Fibroblast of lung (primary cell): ENCODE data around the gene PALMD. TPM values are rescaled to one million over a fixed set of nuclear protein-coding genes. Genes with fewer than 3 reads are reported as not detected.

Experiments
- DNase-seq, 2 donors: peaks; one replicate each; pipeline versions ENCODE4 v3.0.0 to v3.0.0-alpha.2; 2010; ENCODE audit warnings: low read depth in 2 of 2
- H2AFZ ChIP-seq: 2 replicates; pipeline ENCODE4 v1.5.1; 2012; ENCODE audit warnings: low read length, control low read depth, inconsistent platforms
- H3K27ac ChIP-seq: 2 replicates; pipeline ENCODE4 v1.5.1; 2011; ENCODE audit warnings: low read length, control low read depth; ENCODE audit not compliant: insufficient read depth
- H3K27me3 ChIP-seq: 2 replicates; pipeline ENCODE4 v1.5.1; 2011; ENCODE audit warnings: mild to moderate bottlenecking, low read length; ENCODE audit not compliant: control insufficient read depth, insufficient read depth
- H3K36me3 ChIP-seq: 2 replicates; pipeline ENCODE4 v1.5.1; 2011; ENCODE audit warnings: low read length; ENCODE audit not compliant: control insufficient read depth, insufficient read depth
- H3K4me1 ChIP-seq: 2 replicates; pipeline ENCODE4 v1.5.1; 2011; ENCODE audit warnings: low read length; ENCODE audit not compliant: control insufficient read depth, insufficient read depth; ENCODE audit errors: extremely low read depth
- H3K4me2 ChIP-seq: 2 replicates; pipeline ENCODE4 v1.5.1; 2011; ENCODE audit warnings: low read length, control low read depth; ENCODE audit not compliant: insufficient read depth; ENCODE audit errors: extremely low read depth
- H3K4me3 ChIP-seq, 4 experiments: fragments of 200-600 bp in 1 of 4; sonication (generic) in 1 of 4; replicated peaks in 1 of 4; 2 replicates each; pipeline ENCODE4 v1.5.1; 2011 to 2016; ENCODE audit warnings: low read length in 4 of 4, low read depth in 3 of 4, mild to moderate bottlenecking in 3 of 4, control low read depth in 2 of 4, inconsistent platforms in 1 of 4, mixed read lengths in 1 of 4; ENCODE audit not compliant: insufficient read depth in 1 of 4; ENCODE audit errors: control extremely low read depth in 1 of 4
- H3K79me2 ChIP-seq: 2 replicates; pipeline ENCODE4 v1.5.1; 2012; ENCODE audit warnings: mild to moderate bottlenecking, low read length, inconsistent platforms; ENCODE audit not compliant: control insufficient read depth, insufficient read depth
- H3K9ac ChIP-seq: 2 replicates; pipeline ENCODE4 v1.5.1; 2011; ENCODE audit warnings: mild to moderate bottlenecking, low read length, control low read depth; ENCODE audit not compliant: insufficient read depth
- H3K9me3 ChIP-seq: 2 replicates; pipeline ENCODE4 v1.5.1; 2012; ENCODE audit warnings: low read depth, low read length; ENCODE audit not compliant: control insufficient read depth, insufficient read depth
- H4K20me1 ChIP-seq: 2 replicates; pipeline ENCODE4 v1.5.1; 2011; ENCODE audit warnings: low read length; ENCODE audit not compliant: control insufficient read depth, insufficient read depth; ENCODE audit errors: extremely low read depth
- EZH2 ChIP-seq: IDR thresholded peaks from 2 replicates; pipeline ENCODE4 v1.5.1; 2012; ENCODE audit warnings: low read length, control low read depth, mild to moderate bottlenecking; ENCODE audit errors: missing control alignments
- polyA plus RNA-seq, 2 donors: library from polyadenylated mRNA; depleted of rRNA in 1 of 2; stranded (reverse) in 1 of 2; unstranded in 1 of 2; fragments of >200 nt; gene quantifications; 2 replicates each; pipeline ENCODE4 v1.2.1, GENCODE V29; 2011 to 2012; ENCODE audit warnings: missing spikeins in 1 of 2
- total RNA-seq: library from RNA; depleted of rRNA; stranded (reverse); fragments of >200 nt; gene quantifications from 2 replicates; pipeline ENCODE4 v1.2.1, GENCODE V29; 2014
- TF ChIP-seq, protein P1 (sequence below), 2 donors: IDR thresholded peaks in 1 of 2; conservative IDR thresholded peaks in 1 of 2; 1 replicate in 1 of 2; 2 replicates in 1 of 2; pipeline ENCODE4 v1.5.1; 2011 to 2012; ENCODE audit warnings: low read length in 2 of 2, control low read depth in 1 of 2, inconsistent platforms in 1 of 2, low read depth in 1 of 2, mild to moderate bottlenecking in 1 of 2

Gene PALMD
- total and polyA plus RNA-seq, 2 donors (not counting 1 experiment from before 2014, with no cell fraction given) = 1.5 to 31.0 TPM

DNA sequence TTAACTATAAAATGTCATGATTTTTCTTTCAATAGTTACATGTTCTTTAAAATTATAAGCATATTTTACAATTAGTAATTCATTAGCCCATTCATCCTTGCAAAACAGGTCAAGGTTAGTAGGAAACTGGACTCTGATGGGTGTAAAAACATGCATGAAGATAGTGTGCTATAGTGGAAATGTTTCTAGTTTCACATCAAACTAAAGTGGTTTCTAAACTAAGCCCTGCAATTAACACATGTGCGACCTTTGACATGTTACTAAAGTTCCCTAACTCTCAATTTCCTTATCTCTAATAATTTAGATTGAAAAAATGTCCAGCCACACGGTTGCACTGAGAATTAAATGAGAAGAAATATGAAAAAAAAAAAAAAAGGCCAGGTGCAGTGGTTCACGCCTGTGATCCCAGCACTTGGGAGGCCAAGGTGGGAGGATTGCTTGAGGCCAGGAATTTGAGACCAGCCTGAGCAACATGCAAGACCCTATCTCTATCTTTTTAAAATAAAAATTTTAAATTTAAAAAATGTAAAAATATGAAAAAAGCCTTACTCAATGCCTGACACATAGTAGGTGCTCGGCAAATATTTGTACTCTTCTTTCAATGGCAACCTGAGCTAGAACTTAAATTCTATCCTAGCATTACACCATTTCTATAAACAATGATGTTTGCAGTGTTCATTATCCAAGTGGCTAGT lies 44.1 kb upstream of the PALMD start:
- Histone ChIP-seq H3K9ac (no peak overlapping the region), H3K36me3 (no peaks in the 10 kb centered on the region), H3K4me1 (peaks cover 11% of the 10 kb centered on the region), H4K20me1 (no peaks in the 10 kb centered on the region), H2AFZ (no peak overlapping the region), H3K9me3 (no peaks in the 10 kb centered on the region), H3K79me2 (no peaks in the 10 kb centered on the region), H3K27me3 (no peaks in the 10 kb centered on the region), H3K4me2 (no peak overlapping the region), H3K4me3 (no peak overlapping the region), H3K27ac (no peak overlapping the region)
- TF ChIP-seq EZH2 = no peak
- TF ChIP-seq, protein P1, sequence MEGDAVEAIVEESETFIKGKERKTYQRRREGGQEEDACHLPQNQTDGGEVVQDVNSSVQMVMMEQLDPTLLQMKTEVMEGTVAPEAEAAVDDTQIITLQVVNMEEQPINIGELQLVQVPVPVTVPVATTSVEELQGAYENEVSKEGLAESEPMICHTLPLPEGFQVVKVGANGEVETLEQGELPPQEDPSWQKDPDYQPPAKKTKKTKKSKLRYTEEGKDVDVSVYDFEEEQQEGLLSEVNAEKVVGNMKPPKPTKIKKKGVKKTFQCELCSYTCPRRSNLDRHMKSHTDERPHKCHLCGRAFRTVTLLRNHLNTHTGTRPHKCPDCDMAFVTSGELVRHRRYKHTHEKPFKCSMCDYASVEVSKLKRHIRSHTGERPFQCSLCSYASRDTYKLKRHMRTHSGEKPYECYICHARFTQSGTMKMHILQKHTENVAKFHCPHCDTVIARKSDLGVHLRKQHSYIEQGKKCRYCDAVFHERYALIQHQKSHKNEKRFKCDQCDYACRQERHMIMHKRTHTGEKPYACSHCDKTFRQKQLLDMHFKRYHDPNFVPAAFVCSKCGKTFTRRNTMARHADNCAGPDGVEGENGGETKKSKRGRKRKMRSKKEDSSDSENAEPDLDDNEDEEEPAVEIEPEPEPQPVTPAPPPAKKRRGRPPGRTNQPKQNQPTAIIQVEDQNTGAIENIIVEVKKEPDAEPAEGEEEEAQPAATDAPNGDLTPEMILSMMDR (conservative IDR thresholded peaks at IDR 0.05 in 1 of 2, IDR thresholded peaks at IDR 0.05 in 1 of 2; ENCODE audit: low read depth in 1 of 2, low read length in 2 of 2) = no peak
- DNase-seq = no peak

DNA sequence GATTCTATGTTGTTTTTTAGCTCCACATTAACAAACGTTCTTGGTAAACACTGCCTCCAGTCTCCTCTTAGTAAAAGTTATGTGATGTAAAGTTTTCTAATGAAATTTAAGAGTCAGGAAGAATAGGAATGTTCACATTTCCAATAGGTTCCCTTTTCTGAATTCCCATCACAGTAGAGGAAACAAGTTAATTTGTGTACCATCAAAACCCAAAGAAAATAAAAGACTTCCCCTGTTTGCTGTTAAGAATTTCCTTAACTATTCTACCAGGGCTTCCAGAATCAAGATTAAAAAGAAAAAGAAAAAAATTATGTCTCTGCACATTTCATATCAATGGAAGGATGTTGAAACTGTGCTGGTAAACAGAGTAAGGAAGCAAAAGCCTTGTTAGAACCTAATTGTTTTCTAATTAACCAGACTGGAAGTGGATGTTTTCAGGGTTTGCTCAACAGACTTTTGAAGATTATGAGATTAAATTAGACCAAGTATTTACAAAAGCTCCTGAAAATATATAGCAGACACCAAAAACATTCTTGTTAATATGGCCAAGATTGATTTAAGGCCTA lies 43.4 kb upstream of the PALMD start:
- no peak overlapping the region for H3K9ac ChIP-seq
- H3K4me1 ChIP-seq = peaks cover 11% of the 10 kb centered on the region
- TF ChIP-seq, protein P1 (conservative IDR thresholded peaks at IDR 0.05 in 1 of 2, IDR thresholded peaks at IDR 0.05 in 1 of 2; ENCODE audit: low read depth in 1 of 2, low read length in 2 of 2) = no peak
- no peak for TF ChIP-seq EZH2
- no peaks in the 10 kb centered on the region for H3K27me3 ChIP-seq
- H3K27ac ChIP-seq = no peak overlapping the region
- H3K79me2 ChIP-seq = no peaks in the 10 kb centered on the region
- no peak overlapping the region for H2AFZ ChIP-seq
- no peaks in the 10 kb centered on the region for H4K20me1 ChIP-seq
- no peak overlapping the region for H3K4me3 ChIP-seq
- H3K9me3 ChIP-seq = no peaks in the 10 kb centered on the region
- no peak overlapping the region for H3K4me2 ChIP-seq
- H3K36me3 ChIP-seq = no peaks in the 10 kb centered on the region
- no peak for DNase-seq

DNA sequence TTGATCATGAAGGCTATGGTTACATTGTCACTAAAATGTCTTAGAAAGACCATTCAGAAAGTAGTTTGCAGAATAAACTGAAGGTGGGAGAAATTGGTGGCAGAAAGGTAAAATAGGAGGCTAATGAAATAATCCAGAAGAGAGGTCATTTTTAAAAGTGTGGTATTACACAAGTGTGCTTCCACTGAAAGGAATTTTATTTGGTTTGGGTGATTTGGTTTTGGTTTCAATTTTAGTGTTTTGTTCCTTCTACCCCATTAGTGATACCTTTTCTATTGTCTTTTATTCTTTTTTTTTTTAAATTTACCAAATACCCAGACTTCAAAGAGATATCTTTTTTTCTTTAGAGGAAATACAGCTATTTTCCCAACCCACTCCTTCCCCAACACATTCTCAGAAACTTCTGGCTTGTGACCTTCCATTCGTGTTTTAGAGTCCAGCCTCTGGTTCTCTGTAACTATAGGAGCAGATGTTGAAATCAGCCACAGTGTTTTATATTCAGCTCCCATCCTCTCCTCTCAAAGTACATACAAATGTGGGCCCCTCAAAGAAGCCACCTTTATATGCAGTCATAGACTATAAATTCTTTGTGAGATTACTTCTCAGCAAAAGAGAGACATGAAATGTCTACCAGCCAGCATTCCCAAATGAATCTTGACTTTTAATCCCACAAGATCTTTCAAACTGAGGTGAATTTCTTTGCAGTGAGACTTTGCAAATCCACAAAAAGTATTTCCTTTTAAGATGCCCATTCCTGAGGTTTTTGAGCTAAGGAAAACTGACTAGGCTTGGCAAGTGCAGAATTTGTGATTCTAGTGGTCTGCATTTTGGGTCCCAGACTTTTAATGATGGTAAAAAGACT lies 42.0 kb upstream of the PALMD start:
- Histone ChIP-seq H3K27me3 (no peaks in the 10 kb centered on the region), H3K4me1 (peaks cover 9% of the 10 kb centered on the region), H3K79me2 (no peaks in the 10 kb centered on the region), H3K36me3 (no peaks in the 10 kb centered on the region), H3K27ac (peak overlapping the region; percentile 5), H3K9me3 (no peaks in the 10 kb centered on the region), H4K20me1 (no peaks in the 10 kb centered on the region), H3K9ac (no peak overlapping the region), H3K4me3 (no peak overlapping the region), H3K4me2 (peak overlapping the region; percentile 11), H2AFZ (peak overlapping the region; percentile 34)
- peak; percentile 41 to 74 for DNase-seq
- no peak for TF ChIP-seq EZH2
- TF ChIP-seq, protein P1 (conservative IDR thresholded peaks at IDR 0.05 in 1 of 2, IDR thresholded peaks at IDR 0.05 in 1 of 2; ENCODE audit: low read depth in 1 of 2, low read length in 2 of 2) = no peak
